HT-29 (cell line): Measurements from ENCODE around the gene ID4. TPM values are rescaled to one million over a fixed set of nuclear protein-coding genes. Genes with fewer than 3 reads are reported as not detected.

Experiments used
- DNase-seq: peaks from one replicate; pipeline ENCODE4 v3.0.0-alpha.2; 2015; ENCODE audit warnings: low spot score
- total RNA-seq: library from RNA; depleted of rRNA; stranded (reverse); fragments of >200 nt; shearing (Covaris generic); gene quantifications from 2 replicates; pipeline ENCODE4 v1.2.3, GENCODE V29; 2014; rRNA removed

Gene ID4
- not detected in 2 replicates for total RNA-seq

DNA sequence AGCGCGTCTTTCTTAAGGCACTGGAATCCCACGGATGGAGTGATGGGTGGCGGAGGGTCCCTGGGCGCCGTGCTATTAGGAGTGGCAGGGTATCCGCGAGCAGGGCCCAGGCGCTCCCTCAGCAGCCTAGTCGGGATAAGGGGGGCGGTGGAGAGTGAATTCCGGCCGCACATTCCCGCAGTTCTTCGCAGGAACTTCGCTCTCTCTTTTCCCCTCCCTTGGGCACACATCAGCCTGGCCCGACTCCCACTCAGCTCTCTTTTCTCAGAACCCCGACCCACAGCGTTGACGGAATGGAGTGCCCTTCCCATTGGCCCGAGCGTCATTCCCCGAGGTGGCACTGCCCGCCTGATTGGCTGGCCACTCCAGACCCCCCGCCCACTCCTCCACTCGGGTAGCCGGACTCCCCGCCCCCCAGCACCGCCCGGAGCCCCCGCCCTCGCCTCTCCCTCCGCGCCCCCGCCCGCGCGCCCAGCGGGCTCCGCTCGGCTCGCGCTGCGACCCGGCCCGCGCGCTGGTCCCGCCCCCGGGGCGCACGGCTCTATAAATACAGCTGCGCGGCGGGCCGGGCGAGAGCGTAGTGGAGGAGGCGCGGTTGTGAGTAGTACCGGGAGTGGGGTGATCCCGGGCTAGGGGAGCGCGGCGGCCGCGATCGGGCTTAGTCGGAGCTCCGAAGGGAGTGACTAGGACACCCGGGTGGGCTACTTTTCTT is at the start of gene ID4:
Gene ID4, plus strand, starts transcription at position 572 of the 712 bp plus-strand sequence. CDS start 385 bp downstream, outside the sequence.
- DNase-seq, result no peak

GRCh38 chr6:19788686-19789085 is 48.5 kb upstream of the ID4 start:
- no peak for DNase-seq

DNA sequence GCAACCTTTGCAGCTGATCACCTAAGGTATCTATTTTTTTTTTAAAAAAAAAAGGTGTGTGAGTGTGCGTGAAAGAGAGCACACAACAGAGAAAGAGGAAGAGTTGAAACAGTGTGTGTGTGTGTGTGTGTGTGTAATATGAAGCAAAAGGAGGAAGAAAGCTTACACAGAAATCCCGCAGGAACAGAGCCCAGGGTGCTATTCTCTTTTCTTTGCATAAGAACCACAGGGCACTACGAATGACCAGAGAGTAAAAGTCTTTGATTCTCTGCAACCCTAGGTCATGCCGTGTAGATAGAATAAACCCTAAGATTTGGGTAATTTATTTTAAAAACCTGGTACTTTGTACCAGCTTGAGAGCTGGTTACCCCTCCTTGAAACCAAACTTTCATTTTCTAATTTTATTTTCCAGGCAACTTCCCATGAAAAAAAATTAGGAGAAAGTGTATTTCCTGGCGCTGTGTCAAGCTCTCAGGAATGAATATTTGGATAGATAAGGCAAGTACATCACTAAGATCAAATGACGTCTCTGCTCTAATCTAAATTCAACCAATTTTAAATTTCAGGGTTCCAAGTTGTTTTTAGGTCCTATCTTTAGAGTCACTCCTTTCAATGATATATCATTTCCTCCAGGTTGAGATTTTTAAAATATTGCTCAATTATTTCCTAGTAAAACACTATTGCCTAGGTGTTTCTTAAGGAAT is 47.9 kb upstream of the ID4 start:
- DNase-seq, result no peak

DNA sequence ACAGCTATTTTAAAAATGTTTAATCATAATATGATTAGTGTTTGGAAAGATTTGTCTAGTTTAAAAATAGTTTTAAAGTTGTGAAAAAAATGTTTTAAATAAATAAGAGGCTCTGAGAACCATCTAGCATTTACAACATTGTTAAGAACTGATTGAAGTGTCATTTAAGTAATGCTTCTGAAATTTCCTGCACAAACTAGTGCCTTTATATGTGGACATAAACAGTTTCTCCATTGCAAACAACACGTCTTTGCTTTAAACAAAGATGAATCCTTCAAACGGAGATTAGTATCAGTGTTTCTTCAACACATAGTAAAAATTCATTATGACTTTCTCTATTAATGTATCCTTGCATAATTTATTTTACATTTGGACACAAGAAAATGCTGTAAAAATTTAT is 45.9 kb upstream of the ID4 start:
- no peak for DNase-seq

GRCh38 chr6:19795211-19795610 is 42.0 kb upstream of the ID4 start:
- no peak for DNase-seq

GRCh38 chr6:19796452-19796851 is 40.7 kb upstream of the ID4 start:
- DNase-seq, result no peak

GRCh38 chr6:19798362-19798761 is 38.8 kb upstream of the ID4 start:
- no peak for DNase-seq

DNA sequence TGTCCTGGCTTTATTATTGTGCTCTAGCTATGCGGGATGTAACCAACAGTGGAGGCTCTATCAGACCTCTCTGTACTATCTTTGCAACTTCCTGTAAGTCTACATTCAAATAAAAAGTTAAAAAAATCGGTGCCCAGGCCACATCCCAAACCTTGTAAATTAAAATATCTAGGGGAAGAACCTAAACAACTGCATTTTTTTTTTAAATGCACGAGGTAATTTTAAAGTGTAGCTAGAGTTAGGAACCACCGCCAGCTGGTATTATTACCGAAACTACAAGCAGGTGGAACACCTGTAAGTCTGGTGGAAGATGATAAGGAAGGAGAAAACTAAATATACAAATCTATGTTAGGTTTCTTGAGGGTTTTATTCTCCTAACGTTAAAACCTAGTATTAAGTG is 34.5 kb upstream of the ID4 start:
- no peak for DNase-seq

- DNase-seq, result no peak
These were observed 33.6 kb upstream of the ID4 start for GRCh38 chr6:19803331-19804204.

GRCh38 chr6:19804205-19805128 is 32.7 kb upstream of the ID4 start:
- DNase-seq, result peak; percentile 94

DNA sequence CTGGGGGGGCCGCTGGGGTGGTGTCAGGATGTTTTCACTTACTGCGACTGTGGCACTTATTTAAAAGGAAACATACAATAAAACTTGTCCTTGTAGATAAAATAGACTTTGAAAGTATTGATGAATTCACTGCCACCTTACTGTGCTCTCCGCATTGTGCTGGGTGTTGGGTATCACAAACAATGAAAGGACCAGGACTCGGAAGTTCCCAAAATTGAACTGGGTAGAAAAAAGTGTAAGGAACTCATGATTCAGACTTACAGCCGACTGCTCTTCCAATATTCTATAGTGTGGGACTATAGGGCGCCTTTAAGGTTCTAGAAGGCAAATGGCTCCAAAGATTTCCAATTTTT is 32.1 kb upstream of the ID4 start:
- peak; percentile 45 for DNase-seq

DNA sequence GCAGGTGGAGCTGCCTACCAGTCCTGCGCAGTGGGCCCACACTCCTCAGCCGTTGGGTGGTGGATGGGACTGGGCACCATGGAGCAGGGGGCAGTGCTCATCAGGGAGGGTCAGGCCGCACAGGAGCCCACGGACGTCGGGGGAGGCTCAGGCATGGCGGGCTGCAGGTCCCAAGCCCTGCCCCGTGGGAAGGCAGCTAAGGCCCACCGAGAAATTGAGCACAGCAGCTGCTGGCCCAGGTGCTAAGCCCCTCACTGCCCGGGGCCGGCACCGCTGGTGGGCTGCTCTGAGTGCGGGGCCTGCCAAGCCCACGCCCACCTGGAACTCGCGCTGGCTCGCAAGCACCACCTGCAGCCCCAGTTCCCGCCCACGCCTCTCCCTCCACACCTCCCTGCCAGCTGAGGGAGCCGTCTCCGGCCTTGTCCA is 30.2 kb upstream of the ID4 start:
- DNase-seq, result no peak

GRCh38 chr6:19811397-19812079 is 25.6 kb upstream of the ID4 start:
- no peak for DNase-seq

DNA sequence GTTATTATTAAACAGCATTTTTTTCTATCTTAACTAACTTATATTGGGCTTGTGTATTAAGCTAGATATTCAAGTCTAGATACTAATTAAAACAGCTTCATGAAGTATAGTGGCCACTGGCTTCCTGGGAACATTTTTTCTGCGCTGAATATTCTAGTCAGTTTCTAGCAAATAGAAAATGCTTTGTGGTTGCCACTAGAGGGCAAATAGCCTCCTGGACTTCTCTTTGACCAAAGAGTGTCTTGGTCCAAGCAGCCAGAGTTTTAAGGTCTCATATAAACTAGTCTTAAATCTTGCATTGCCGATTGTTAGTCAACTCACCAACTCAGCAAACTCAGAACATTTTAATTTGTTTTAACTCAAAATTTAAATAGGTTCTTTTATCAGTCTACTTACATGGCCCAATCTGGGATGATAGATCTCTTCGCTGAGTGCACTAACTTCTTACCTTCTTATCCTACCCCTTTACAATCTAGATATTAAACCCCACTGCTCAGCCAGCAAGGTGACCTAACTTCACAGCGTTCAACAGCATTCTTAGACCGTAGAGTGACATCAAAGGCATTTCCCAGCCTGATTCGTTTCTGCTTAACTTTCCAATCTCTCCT is 24.6 kb upstream of the ID4 start:
- DNase-seq, result peak; percentile 36

DNA sequence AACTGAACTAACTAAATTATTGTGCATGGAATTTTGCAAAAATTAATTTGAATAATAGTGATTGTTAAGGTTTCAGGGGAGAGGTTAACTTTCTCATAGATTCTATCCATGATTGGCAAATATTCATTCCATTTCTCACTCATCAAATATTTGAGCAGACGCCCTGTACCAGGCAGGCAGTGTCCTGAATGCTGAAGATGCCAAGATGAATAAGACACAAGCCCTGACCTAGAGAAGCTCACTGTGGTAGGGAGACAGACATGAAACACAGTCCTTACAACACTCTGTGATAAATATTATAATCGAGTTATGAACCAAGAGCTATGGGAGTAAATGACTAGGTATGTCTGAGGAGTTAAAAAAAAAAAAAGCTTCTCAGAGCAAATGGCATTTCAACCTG is 18.4 kb upstream of the ID4 start:
- DNase-seq, result no peak

- DNase-seq, result no peak
These were observed 12.9 kb upstream of the ID4 start for GRCh38 chr6:19824058-19824807.

GRCh38 chr6:19827247-19827646 is 9.9 kb upstream of the ID4 start:
- no peak for DNase-seq

GRCh38 chr6:19827903-19828302 is 9.3 kb upstream of the ID4 start:
- no peak for DNase-seq

DNA sequence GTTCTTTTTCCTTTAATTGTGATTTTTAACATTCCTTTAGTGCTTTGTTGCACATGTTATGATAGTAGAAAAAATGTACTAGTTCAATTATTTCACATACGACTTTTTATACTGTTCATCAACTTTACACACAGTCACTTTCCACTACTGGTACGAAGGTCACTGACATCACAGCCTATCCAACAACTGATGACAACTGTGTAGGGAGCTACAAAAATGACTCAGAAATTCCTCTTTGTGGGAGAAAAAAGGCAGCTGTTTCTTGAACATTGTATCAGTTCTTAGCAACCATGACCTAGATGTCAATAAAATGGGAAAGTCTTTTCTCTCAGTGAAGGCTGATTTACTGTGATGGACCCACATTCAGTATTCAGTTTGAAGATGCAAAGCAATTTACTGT is 7.0 kb upstream of the ID4 start:
- no peak for DNase-seq
